Activated CD8-positive, alpha-beta memory T cell treated with anti-CD3 and anti-CD28 coated beads, Interleukin-2, amount 50 U/mL, for 1 hour (primary cell): Measurements from ENCODE around the gene KIAA1549.

Experiments
- DNase-seq: peaks from one replicate; pipeline ENCODE4 v3.0.0-alpha.2; 2020; ENCODE audit errors: extremely low read depth

Gene KIAA1549

DNA sequence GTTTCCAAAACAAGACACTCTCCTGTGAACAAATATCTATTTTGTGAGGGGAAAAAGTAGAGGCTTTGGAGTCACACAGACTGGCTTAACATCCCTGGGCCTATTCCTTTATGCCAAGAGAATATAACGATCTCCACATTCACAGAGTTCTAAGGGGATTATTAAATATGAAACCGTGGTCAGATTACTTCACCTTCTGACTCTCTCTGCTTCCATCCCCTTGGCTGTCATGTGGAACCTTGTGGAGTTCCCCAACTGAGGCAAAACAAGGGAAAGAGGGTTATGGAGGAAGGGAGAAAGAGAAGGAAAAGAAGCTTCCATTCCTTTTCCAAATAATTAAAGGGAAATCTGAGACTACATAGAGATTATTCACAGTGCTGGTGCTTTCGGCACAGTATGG, 127.7 kb downstream of the KIAA1549 start:
- DNase-seq, result no peak

DNA sequence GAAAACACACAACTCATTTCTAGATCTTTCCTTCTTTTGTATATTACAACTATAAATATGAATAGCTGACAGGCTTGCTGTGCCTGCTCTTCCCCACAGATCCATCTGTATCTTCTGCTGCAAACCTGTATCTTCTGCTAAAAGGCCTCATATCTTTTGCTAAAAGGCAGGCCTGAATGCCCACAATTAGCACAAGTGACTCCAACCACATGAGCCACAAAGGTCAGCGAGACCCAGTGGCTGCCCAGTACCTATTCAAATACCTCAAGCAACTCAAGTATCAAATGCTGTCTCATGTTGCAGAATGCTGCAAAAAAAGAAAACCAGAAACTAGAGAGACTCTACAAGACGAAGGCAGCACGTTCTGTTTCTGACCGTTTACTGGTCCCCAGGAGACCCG, 128.7 kb downstream of the KIAA1549 start:
- DNase-seq, result no peak

DNA sequence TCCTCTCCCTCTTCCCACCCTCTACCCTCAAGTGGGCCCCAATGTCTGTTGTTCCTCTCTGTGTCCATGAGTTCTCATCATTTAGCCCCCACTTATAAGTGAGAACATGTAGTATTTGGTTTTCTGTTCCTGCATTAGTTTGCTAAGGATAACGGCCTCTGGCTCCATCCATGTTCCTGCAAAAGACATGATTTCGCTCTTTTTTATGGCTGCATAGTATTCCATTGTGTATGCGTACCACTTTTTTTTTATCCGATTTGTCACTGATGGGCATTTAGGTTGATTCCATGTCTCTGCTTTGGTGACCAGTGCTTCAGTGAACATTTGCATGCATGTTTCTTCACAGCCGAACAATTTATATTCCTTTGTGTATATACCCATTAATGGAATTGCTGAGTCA, 131.5 kb downstream of the KIAA1549 start:
- no peak for DNase-seq

DNA sequence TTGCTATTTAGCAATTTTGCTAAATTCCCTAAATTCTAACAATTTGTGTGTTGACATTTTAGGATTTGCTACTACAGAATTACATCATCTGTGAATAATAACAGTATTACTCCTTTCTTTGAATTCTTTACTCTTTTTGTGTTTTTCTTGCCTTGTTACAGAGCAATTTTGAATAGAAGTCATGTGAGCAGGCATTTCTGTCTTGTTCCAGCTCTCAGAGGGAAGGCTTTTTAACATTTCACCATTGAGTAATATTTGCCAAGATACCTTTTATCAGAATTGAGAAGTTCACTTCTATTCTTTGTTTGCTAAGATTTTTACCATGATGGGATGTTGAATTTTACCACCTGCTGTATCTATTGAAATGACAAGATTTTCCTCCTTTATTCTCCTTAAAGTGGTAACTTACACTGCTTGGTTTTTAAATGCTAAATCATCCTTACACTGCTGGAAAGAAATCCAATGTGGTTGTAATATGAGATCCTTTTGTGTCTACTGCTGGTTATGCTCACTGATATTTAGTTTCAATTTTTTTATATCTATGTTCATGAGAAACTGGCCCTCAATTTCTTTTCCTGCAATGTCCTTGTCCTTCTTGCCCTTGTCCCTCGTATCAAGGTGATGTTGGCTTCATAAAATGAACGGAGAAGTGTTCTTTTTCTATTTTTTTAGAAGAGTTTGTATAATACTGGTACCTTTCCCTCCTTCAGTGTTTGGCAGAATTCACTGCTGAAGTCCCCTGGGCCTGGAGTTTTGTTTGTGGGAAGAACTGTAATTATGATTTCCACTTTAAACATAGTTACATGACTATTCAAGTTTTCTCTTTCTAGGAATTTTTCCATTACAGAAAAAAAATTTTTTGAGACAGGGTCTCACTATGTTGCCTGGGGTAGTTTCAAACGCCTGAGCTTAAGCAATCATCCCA, 132.9 kb downstream of the KIAA1549 start:
- no peak for DNase-seq

DNA sequence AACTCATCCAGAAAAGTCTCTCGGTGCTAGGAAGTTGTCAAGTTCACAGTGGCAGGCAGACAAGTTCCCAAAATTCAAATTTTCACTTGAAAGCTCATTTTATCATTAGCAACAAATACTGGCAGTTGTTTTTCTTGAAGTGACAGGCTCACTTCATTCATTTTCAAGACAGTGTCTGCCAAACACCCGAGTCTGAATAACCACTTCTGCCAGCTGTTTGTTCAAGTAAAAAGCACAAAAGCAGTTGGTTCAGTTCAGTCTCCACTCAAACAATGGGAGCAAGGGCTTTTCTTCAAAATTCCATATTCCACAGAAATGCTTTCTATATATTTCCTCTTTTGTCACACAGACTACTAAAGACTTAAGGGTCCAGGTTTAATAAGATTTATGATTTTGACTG, 135.5 kb downstream of the KIAA1549 start:
- DNase-seq, result no peak

DNA sequence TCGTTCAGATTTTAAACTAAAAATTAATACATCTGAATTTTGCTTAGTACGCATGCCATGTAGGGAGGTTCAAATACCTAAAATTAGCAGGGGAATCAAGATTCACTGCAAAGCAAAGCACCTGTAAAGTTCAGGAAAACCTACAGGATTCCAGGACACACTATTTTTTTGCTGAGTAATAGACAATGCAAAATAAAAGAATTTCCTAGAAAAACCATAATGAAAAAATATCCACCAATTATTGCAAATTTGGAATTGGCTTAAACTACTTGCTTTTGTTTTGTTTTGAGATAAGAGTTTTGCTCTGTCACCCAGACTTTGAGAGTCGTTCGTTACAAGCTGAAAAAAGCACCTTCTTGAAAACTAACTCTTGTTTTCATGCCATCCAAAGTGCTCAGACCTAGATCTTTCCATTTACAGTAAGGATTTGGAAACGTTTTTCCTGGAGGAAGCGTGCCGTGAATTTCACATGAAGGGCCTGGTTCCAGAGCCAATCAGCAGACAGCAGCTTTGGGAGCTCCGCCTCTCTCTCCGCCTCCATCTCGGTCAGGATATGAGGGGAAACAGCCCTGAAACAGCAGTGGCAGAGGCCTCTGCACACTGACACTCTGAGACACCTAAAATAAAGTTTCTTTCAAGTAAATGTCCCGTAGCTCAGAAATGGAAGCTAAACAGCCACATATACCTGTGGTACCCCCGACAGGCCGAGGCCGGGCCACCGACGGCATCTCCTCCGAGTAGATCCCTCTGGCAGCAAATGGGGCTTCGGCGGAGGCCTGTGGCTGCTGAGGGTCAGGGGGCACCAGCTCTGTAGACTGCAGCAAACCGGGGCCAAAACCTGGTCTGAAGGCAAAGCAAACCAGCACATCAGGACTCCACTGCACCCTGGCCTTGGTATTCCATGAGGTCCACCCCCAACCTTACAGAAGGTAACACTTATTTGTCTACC, 137.3 kb downstream of the KIAA1549 start:
- no peak for DNase-seq

DNA sequence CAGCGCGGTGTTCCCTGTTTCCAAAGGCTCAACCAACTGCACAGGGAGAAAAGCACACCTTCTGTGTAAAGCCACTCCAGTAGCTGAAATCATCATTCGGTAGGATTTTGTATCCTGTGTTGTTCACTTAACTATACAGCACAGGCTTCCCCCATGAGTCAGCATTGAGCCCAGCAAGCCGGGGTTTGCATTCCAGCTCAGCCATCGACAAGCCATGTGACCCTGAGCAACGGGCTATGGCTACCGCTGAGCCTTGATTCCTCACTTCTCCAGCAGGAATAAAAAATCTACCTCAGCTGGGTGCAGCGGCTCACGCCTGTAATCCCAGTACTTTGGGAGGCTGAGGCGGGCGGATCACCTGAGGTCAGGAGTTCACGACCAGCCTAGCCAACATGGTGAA, 139.1 kb downstream of the KIAA1549 start:
- no peak for DNase-seq

DNA sequence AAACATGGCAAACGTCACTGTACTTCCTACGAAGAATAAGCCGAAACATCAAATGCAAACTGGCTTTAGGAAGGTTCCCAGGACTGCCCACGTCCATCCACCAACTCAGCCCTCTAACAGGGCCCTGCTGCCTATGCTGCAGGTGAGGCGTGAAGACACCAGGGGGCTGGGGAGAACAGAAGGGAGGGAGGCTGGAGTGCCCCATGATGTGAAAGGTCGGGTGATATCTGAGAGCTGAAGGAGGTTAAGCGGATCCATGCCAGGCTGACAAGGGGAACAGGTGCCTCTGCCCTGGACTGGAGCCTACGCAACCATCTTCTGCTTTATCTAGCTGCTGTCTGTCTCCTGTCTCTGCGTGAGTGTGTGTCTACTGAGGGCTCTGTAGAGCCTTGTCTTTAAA, 143.0 kb downstream of the KIAA1549 start:
- no peak for DNase-seq

DNA sequence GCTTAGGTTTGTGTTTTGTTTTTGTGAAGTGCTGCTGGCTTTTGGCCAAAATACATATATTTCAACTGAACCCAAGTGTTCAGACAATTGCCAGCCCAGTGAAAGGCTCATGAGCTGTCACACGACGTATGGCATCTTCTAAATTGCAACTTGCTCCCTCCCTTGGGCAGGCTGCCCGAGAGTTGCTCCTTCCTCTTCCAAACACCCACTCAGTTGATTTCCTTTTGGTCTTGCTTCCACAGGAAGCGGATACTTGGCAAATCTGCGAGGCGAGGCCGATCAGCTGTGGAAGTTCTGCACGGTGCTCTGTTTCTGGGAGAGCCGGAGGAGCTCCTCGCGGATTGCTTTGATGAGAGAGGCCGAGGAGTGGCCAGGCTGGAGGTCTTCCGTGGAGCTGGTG, 143.6 kb downstream of the KIAA1549 start:
- DNase-seq, result no peak

DNA sequence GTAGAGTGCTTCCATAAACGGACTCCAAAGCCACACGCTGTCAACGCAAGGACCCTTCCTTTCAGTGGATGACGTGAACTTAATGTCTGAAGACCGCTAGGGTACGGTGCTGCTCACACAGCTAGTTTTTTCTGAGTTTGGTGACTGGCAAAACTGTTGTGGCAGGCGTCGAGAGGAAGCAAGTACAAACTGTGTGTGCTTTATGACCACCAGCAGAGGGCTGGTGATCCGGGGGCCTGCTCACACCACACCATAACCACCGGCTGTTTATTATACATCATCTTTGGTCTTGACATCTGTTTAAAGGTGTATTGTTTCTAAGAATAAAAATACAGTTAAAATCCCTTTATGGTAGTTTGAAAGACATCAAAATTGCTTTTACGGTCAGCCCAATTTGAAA, 146.1 kb downstream of the KIAA1549 start:
- DNase-seq, result no peak

DNA sequence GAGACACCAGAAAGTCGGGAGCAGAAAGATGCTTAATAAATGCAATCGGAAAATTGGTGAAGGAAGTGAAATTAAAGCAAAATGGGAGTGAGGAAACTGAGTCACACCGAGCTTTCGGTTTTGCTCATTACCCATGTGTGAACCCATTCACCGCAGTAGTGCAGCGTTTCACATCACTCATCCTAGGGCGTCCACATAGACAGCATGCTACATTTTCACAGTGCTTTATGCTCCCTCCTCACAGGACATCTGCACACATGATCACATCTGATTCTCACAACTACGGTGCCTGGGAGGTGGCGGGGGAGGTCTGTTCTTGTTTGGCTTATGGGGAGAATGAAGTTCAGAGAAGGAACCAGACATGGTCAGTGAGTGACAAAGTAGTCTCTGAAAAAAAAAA, 146.6 kb downstream of the KIAA1549 start:
- no peak for DNase-seq

DNA sequence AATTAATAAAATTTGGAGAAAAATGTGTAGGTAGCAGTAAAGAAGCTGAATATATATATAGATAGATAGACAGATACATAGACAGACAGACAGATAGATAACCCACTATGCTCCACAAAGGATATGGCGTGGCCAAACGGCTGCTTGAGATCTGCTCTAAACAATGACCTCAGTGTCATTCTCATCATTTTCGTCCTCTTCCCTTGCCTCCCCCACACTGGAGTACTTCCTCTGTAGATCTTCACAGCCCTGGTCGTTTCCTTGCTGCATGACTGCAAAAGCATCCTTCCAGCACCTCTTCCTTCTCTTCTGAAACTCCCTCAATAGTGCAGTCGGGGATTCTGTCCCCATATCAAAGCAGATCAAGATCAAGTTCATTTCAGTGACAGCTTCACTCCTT, 147.6 kb downstream of the KIAA1549 start:
- DNase-seq, result no peak

DNA sequence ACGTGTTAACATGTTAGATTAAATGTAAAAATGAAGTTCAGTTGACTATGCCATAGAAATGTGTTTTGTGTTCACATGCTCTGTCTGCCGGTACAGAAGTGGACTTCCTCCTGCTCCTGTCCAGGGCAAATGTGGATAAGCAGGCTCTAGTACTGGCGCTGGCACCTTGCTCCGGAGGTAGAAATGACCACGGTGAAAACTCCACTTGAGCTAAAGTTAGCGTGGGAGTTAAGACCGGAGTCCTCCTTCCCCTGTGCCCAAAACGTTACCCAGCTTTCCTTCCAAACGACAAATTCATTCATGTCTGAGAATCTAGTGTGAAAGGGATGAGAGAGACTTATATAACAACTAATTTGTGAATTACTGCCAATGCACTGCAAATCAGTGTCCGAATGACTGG, 148.2 kb downstream of the KIAA1549 start:
- DNase-seq, result no peak

DNA sequence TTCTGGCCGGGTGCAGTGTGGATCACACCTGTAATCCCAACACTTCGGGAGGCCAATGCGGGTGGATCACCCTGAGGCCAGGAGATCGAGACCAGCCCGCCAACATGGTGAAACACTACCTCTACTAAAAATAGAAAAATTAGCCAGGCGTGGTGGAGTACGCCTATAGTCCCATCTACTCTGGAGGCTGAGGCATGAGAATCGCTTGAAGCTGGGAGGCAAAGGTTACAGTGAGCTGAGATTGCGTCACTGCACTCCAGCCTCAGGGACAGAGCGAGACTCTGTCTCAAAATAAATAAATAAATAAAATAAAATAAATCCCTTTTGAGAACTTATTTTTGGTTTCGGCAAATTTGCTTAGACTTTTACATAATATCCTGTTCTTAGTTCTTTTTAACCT, 151.9 kb downstream of the KIAA1549 start:
- DNase-seq, result no peak

DNA sequence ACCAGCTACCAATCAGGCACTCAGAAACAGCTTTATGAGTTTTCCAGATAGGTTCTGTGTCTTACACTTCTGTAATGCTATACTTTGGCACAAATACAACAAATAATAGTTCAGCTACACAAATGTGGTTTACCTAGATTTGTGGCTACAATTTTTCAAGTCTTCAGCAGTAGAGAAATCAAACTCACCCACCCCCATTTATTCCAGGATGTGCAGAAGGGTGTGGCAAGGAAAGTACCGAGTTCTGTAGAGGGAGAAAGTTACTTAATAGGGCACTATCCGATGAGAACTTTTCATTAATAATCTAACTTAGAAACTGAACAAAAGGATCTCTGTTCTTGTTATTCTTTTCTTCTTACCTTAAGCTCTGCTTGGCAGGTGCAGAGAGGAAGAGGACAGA, 152.9 kb downstream of the KIAA1549 start:
- no peak for DNase-seq

DNA sequence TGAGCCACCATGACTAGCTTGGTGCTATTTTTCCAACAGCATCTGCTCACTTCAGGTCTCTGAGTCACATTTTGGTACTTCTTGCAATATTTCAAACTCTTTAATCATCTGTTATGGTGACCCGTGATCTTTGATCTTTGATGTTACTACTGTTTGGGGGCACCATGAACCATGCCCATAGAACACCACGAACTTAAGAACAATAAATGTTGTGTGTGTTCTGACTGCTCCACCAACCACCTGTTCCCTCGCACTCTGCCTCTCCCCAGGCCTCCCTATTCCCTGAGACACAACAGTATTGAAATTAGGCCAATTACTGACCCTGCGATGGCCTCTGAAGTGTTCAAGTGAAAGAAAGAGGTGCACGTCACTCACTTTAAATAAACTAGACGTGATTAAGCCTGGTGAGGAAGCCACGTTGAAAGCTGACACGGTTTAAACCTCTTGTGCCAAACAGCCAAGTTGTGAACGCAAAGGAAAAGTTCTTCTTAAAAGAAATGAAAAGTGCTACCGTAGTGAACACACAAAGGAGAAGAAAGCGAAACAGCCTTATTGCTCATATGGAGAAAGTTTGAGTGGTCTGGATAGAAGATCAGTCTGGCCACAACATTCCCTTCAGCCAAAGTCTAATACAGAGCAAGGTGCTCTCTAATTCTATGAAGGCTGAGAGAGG, 156.0 kb downstream of the KIAA1549 start:
- no peak for DNase-seq

DNA sequence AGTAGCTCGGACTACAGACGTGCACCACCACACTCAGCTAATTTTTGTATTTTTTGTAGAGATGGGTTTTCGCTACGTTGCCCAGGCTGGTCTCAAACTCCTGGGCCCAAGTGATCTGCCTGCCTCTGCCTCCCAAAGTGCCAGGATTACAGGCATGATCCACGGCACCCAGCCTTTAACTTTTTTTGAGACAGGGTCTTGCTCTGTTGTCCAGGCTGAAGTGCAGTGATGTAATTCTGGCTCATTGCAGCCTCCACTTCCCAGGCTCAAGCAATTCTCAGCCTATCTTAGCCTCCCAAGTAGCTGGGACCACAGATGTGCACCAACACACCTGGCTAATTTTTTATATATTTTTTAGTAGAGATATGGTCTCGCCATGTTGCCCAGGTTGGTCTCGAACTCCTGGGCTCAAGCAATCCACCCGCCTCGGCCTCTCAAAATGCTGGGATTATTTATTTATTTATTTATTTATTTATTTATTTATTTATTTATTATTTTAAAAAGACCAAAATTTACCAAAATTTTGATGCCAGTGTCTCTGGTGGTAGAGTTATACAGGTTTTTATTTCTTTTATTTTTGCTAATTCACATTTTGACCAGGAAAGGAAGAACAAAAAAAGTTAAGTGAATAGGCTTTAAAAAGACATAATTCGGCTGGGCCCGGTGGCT, 158.2 kb downstream of the KIAA1549 start:
- DNase-seq, result no peak

DNA sequence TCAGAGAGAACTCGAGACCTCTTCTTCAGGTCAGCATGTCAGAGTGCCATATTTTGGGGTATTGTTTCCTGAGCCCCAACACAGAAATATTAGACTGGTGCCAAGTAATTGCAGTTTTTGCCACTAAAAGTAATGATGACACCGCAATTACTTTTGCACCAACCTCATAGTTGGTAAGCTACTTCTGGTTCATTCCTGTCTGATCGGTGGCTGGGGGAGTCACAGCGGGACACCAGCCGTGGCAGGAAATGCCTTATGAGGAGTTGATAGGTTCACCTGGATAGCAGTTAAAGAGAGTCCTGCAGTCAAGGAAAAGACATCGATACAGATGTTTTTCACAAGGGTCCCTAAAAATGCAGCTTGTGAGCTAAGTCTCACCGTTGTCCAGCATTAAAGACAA, 159.3 kb downstream of the KIAA1549 start:
- DNase-seq, result no peak

DNA sequence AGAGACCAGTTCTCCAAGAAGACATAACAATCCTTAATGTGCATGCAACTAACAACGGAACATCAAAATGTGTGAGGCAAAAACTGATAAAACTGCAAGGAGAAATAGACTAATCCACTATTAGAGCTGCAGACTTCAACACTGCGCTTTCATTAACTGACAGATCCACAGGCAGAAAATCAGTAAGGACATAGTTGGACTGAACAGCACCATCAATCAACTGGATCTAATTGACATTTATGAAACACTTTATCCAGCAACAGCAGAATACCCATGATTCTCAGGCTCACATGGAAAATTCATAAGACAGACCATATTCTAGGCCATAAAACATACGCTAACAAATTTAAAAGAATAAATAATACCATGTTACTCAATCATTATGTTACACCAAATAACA, 161.6 kb downstream of the KIAA1549 start:
- no peak for DNase-seq

DNA sequence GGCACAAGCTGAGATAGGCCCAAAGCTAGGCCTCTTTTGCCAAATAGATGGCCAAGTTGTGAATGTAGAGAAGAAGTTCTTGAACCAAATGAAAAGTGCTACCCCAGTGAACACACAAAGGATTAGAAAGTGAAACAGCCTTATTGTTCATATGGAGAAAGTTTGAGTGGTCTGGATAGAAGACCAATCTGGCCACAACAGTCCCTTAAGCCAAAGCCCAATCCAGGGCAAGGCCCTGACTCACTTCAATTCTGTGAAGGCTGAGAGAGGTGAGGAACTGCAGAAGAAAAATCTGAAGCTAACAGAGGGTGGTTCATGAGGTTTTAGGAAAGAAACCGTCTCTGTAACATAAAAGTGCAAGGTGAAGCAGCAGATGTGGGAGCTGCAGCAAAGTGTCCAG, 164.5 kb downstream of the KIAA1549 start:
- DNase-seq, result no peak

DNA sequence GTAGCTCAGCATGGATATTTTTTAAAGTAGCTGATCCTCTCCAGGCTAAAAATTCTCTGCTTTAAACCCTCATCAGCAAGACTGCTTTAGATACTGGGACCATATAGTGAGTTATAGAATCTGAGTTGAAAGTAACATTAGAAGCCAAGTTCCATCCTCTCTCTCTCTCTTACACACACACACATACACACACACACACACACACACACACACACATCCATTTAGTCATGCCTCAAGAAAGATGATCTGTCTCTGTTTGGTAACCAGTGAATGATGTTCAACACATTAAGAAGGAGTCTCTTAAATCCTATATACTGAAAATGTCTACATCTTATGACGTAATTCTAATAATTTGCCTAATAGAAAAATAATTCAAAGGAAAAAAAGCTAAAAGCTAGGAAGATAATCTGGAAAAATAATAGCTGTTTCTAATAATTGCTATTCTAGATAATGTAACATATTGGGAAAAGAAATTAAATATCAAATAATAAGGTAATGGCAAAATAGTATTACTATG, 166.3 kb downstream of the KIAA1549 start:
- no peak for DNase-seq
